ENCODE data around the gene HNRNPA0. TPM values are rescaled to one million over a fixed set of nuclear protein-coding genes. Genes with fewer than 3 reads are reported as not detected.

Gene HNRNPA0
- total RNA-seq, 1 experiment from 2014 or later: 38.9 TPM

DNA sequence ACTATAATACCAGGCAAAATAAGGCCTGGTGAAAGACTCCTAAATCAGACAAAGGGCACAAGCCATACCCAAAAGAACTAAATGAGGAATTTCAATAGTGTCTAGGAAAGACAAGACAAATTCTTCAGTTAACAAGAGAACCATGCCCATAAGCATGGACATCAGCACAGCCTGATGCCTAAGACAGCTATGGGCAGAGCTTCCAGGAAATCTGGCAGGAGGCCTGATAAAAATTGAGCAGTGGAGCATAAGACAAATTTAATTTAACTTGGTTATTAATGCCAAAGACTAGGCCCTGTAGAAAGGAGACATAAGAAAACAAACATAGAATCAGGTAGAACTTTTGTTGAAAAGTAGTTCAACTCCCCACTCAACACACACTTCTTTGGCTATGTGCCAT is 35.6 kb downstream of the HNRNPA0 start:
- CTCF ChIA-PET: no interaction called here

DNA sequence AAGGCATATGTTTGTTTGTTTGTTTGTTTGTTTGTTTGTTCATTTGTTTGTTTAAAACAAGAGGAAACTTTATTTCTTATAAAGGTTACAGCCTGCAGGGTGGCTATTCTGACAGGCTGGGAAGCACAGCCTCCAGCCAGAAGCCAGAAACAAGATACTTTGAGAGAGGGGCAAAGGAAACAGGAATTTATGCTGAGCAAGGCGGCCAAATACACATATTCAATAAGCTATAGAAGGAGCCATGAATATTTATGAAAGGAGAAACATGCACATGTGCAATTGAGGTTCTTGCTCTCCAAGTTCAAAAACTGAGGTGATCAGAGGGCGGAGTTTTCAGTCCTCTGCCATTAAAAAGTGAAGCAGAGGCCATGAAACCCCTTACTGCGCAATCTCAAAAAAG is 37.8 kb downstream of the HNRNPA0 start:
- DNase-seq (ENCODE audit: low read depth, low spot score) (no peak), ATAC-seq (no peak)
- Histone ChIP-seq H3K9me3 (ENCODE audit: control insufficient read depth in 1 of 2, insufficient read depth in 1 of 2, low read depth in 1 of 2, low read length in 2 of 2) (no peaks in the 10 kb centered on the region), H3K27ac (ENCODE audit: low read depth, low read length) (no peak overlapping the region), H3K27me3 (ENCODE audit: insufficient read depth, low read length) (no peaks in the 10 kb centered on the region), H3K36me3 (ENCODE audit: control insufficient read depth in 1 of 2, insufficient read depth in 2 of 2, low read length in 2 of 2) (no peaks in the 10 kb centered on the region), H4K20me1 (ENCODE audit: insufficient read depth) (no peaks in the 10 kb centered on the region), H3K4me3 (replicated peaks in 1 of 2; ENCODE audit: low read depth in 1 of 2, low read length in 2 of 2) (no peak overlapping the region), H3K4me1 (ENCODE audit: control insufficient read depth in 1 of 2, insufficient read depth in 2 of 2, low read length in 2 of 2) (no peaks in the 10 kb centered on the region), H2AFZ (ENCODE audit: low read depth, low read length, poor library complexity, severe bottlenecking) (no peak overlapping the region), H3K4me2 (ENCODE audit: low read length) (no peak overlapping the region), H3K79me2 (ENCODE audit: insufficient read depth, low read length) (no peaks in the 10 kb centered on the region), H3K9ac (ENCODE audit: low read length) (no peak overlapping the region), H3K9me2 (ENCODE audit: insufficient read depth) (no peaks in the 10 kb centered on the region)
- ChIA-PET CTCF (no interaction called here), RAD21 (ENCODE audit: low non-redundant PET in 1 of 2, low total read pairs in 2 of 2, uncharacterized antibody in 2 of 2, unreplicated experiment in 2 of 2) (no interaction called here), POLR2A (no interaction called here)
- BruUV-seq (replicated peaks): no TSS peak
- TF ChIP-seq SRF (IDR thresholded peaks at IDR 0.05; ENCODE audit: low read depth): no peak
- no peak for TF ChIP-seq ZNF274 (IDR thresholded peaks at IDR 0.05; ENCODE audit: low read depth, low read length)
- TF ChIP-seq ZFX (IDR thresholded peaks at IDR 0.05): no peak
- TF ChIP-seq ELF1 (IDR thresholded peaks at IDR 0.05; ENCODE audit: borderline replicate concordance, low read depth): no peak
- no peak for TF ChIP-seq POLR2AphosphoS5 (IDR thresholded peaks at IDR 0.05; ENCODE audit: low read depth, low read length)
- no peak for TF ChIP-seq CEBPB (IDR thresholded peaks at IDR 0.05; ENCODE audit: low read depth)
- TF ChIP-seq, protein P1, sequence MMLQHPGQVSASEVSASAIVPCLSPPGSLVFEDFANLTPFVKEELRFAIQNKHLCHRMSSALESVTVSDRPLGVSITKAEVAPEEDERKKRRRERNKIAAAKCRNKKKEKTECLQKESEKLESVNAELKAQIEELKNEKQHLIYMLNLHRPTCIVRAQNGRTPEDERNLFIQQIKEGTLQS (IDR thresholded peaks at IDR 0.05): no peak
- TF ChIP-seq EGR1 (IDR thresholded peaks at IDR 0.05; ENCODE audit: low read depth): no peak
- TF ChIP-seq, protein P2, sequence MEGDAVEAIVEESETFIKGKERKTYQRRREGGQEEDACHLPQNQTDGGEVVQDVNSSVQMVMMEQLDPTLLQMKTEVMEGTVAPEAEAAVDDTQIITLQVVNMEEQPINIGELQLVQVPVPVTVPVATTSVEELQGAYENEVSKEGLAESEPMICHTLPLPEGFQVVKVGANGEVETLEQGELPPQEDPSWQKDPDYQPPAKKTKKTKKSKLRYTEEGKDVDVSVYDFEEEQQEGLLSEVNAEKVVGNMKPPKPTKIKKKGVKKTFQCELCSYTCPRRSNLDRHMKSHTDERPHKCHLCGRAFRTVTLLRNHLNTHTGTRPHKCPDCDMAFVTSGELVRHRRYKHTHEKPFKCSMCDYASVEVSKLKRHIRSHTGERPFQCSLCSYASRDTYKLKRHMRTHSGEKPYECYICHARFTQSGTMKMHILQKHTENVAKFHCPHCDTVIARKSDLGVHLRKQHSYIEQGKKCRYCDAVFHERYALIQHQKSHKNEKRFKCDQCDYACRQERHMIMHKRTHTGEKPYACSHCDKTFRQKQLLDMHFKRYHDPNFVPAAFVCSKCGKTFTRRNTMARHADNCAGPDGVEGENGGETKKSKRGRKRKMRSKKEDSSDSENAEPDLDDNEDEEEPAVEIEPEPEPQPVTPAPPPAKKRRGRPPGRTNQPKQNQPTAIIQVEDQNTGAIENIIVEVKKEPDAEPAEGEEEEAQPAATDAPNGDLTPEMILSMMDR (IDR thresholded peaks at IDR 0.05 in 2 of 3, conservative IDR thresholded peaks at IDR 0.05 in 1 of 3; ENCODE audit: borderline replicate concordance in 1 of 3, insufficient read depth in 1 of 3, low read depth in 2 of 3, low read length in 2 of 3): no peak
- intact Hi-C loops (cut with micrococcal nuclease): no loop called here

More for the DNA sequence above, 35.6 kb downstream of the HNRNPA0 start:
- ChIA-PET POLR2A (no interaction called here), RAD21 (ENCODE audit: low non-redundant PET in 1 of 2, low total read pairs in 2 of 2, uncharacterized antibody in 2 of 2, unreplicated experiment in 2 of 2) (no interaction called here)
- BruUV-seq (replicated peaks): no TSS peak
- ATAC-seq: no peak
- H4K20me1 ChIP-seq (ENCODE audit: insufficient read depth): no peaks in the 10 kb centered on the region
- H3K9me3 ChIP-seq (ENCODE audit: control insufficient read depth in 1 of 2, insufficient read depth in 1 of 2, low read depth in 1 of 2, low read length in 2 of 2): no peaks in the 10 kb centered on the region
- H3K36me3 ChIP-seq (ENCODE audit: control insufficient read depth in 1 of 2, insufficient read depth in 2 of 2, low read length in 2 of 2): no peaks in the 10 kb centered on the region
- DNase-seq (ENCODE audit: low read depth, low spot score): no peak
- no peak overlapping the region for H3K4me2 ChIP-seq (ENCODE audit: low read length)
- H3K9me2 ChIP-seq (ENCODE audit: insufficient read depth): no peaks in the 10 kb centered on the region
- H3K4me1 ChIP-seq (ENCODE audit: control insufficient read depth in 1 of 2, insufficient read depth in 2 of 2, low read length in 2 of 2): no peaks in the 10 kb centered on the region
- TF ChIP-seq CEBPB (IDR thresholded peaks at IDR 0.05; ENCODE audit: low read depth): no peak
- TF ChIP-seq JUND (IDR thresholded peaks at IDR 0.05): no peak
- H3K79me2 ChIP-seq (ENCODE audit: insufficient read depth, low read length): no peaks in the 10 kb centered on the region
- H3K27ac ChIP-seq (ENCODE audit: low read depth, low read length): no peak overlapping the region
- intact Hi-C loops (cut with micrococcal nuclease): no loop called here
- no peaks in the 10 kb centered on the region for H3K27me3 ChIP-seq (ENCODE audit: insufficient read depth, low read length)
- H2AFZ ChIP-seq (ENCODE audit: low read depth, low read length, poor library complexity, severe bottlenecking): no peak overlapping the region
- H3K9ac ChIP-seq (ENCODE audit: low read length): no peak overlapping the region
- no peak overlapping the region for H3K4me3 ChIP-seq (replicated peaks in 1 of 2; ENCODE audit: low read depth in 1 of 2, low read length in 2 of 2)
